ENCODE measurements around the gene PLA2G2D. TPM values are rescaled to one million over a fixed set of nuclear protein-coding genes. Genes with fewer than 3 reads are reported as not detected.

The PLA2G2D gene
- total RNA-seq, 1 experiment from 2014 or later: not detected

- POLR2A ChIA-PET (ENCODE audit: low non-redundant PET): no interaction called here
- intact Hi-C loops (cut with micrococcal nuclease; ENCODE audit: unreplicated experiment): no loop called here
- CTCF ChIA-PET: no interaction called here
These were observed 23.5 kb downstream of the PLA2G2D start for GRCh38 chr1:20095564-20096434.

GRCh38 chr1:20093940-20094391 is 25.4 kb downstream of the PLA2G2D start:
- intact Hi-C loops (cut with micrococcal nuclease; ENCODE audit: unreplicated experiment): no loop called here
- Histone ChIP-seq H3K27me3 (replicated peaks; ENCODE audit: insufficient read depth, low read depth, low read length, poor library complexity) (peaks cover 7% of the 10 kb centered on the region), H3K36me3 (ENCODE audit: insufficient read depth, low read length, poor library complexity, severe bottlenecking) (no peaks in the 10 kb centered on the region), H3K4me3 (ENCODE audit: low read depth, low read length, poor library complexity, severe bottlenecking) (no peak overlapping the region), H3K4me1 (ENCODE audit: insufficient read depth, low read length, poor library complexity, severe bottlenecking) (no peaks in the 10 kb centered on the region), H3K9me3 (ENCODE audit: low read depth, low read length, poor library complexity, severe bottlenecking) (no peaks in the 10 kb centered on the region), H3K27ac (ENCODE audit: low read depth, low read length, poor library complexity, severe bottlenecking) (no peak overlapping the region)
- CTCF ChIA-PET: no interaction called here
- TF ChIP-seq EZH2 (IDR thresholded peaks at IDR 0.05; ENCODE audit: borderline replicate concordance, low read depth, low read length, poor library complexity, severe bottlenecking) (no peak), CTCF (conservative IDR thresholded peaks at IDR 0.05; ENCODE audit: low read depth, low read length) (no peak)
- POLR2A ChIA-PET (ENCODE audit: low non-redundant PET): no interaction called here
- DNase-seq (ENCODE audit: low spot score): no peak
- no TSS peak for BruUV-seq (replicated peaks)

More at GRCh38 chr1:20095564-20096434, 23.5 kb downstream of the PLA2G2D start:
- TF ChIP-seq CTCF (conservative IDR thresholded peaks at IDR 0.05; ENCODE audit: low read depth, low read length) (no peak), EZH2 (IDR thresholded peaks at IDR 0.05; ENCODE audit: borderline replicate concordance, low read depth, low read length, poor library complexity, severe bottlenecking) (no peak)
- H3K9me3 ChIP-seq (ENCODE audit: low read depth, low read length, poor library complexity, severe bottlenecking): no peaks in the 10 kb centered on the region
- H3K27ac ChIP-seq (ENCODE audit: low read depth, low read length, poor library complexity, severe bottlenecking): no peak overlapping the region
- no peak for DNase-seq (ENCODE audit: low spot score)
- H3K36me3 ChIP-seq (ENCODE audit: insufficient read depth, low read length, poor library complexity, severe bottlenecking): no peaks in the 10 kb centered on the region
- no peaks in the 10 kb centered on the region for H3K4me1 ChIP-seq (ENCODE audit: insufficient read depth, low read length, poor library complexity, severe bottlenecking)
- peaks cover 6% of the 10 kb centered on the region for H3K27me3 ChIP-seq (replicated peaks; ENCODE audit: insufficient read depth, low read depth, low read length, poor library complexity)
- H3K4me3 ChIP-seq (ENCODE audit: low read depth, low read length, poor library complexity, severe bottlenecking): no peak overlapping the region
- BruUV-seq (replicated peaks): no TSS peak

GRCh38 chr1:20093303-20093702 is 26.0 kb downstream of the PLA2G2D start:
- no peak for DNase-seq (ENCODE audit: low spot score)
- no peak overlapping the region for H3K27ac ChIP-seq (ENCODE audit: low read depth, low read length, poor library complexity, severe bottlenecking)
- no peaks in the 10 kb centered on the region for H3K4me1 ChIP-seq (ENCODE audit: insufficient read depth, low read length, poor library complexity, severe bottlenecking)
- peaks cover 7% of the 10 kb centered on the region for H3K27me3 ChIP-seq (replicated peaks; ENCODE audit: insufficient read depth, low read depth, low read length, poor library complexity)
- no peak for TF ChIP-seq CTCF (conservative IDR thresholded peaks at IDR 0.05; ENCODE audit: low read depth, low read length)
- TF ChIP-seq EZH2 (IDR thresholded peaks at IDR 0.05; ENCODE audit: borderline replicate concordance, low read depth, low read length, poor library complexity, severe bottlenecking): no peak
- intact Hi-C loops (cut with micrococcal nuclease; ENCODE audit: unreplicated experiment): no loop called here
- no peaks in the 10 kb centered on the region for H3K9me3 ChIP-seq (ENCODE audit: low read depth, low read length, poor library complexity, severe bottlenecking)
- no TSS peak for BruUV-seq (replicated peaks)
- H3K36me3 ChIP-seq (ENCODE audit: insufficient read depth, low read length, poor library complexity, severe bottlenecking): no peaks in the 10 kb centered on the region
- no peak overlapping the region for H3K4me3 ChIP-seq (ENCODE audit: low read depth, low read length, poor library complexity, severe bottlenecking)
- POLR2A ChIA-PET (ENCODE audit: low non-redundant PET): no interaction called here
- CTCF ChIA-PET: no interaction called here
